ENCODE results near the gene C9orf153. TPM values are rescaled to one million over a fixed set of nuclear protein-coding genes. Genes with fewer than 3 reads are reported as not detected.

The C9orf153 gene
- total RNA-seq, 1 experiment from 2014 or later, result 0.17 TPM

GRCh38 chr9:86202338-86202882 is 57.0 kb downstream of the C9orf153 start:
- Histone ChIP-seq H4K5ac (ENCODE audit: insufficient read length, low read depth, low read length) (no peak overlapping the region), H4K8ac (replicated peaks; ENCODE audit: insufficient read length, low read depth, low read length) (no peak overlapping the region), H2BK15ac (ENCODE audit: low read depth, low read length) (no peak overlapping the region), H3K4me1 (ENCODE audit: insufficient read depth, low read length) (no peaks in the 10 kb centered on the region), H3K27me3 (ENCODE audit: insufficient read depth, low read length) (no peaks in the 10 kb centered on the region), H2BK120ac (ENCODE audit: low read depth, low read length, poor library complexity, severe bottlenecking) (no peak overlapping the region), H4K91ac (ENCODE audit: insufficient read length, low read depth, low read length) (no peak overlapping the region), H3K79me2 (ENCODE audit: insufficient read depth, low read length) (no peaks in the 10 kb centered on the region), H3T11ph (ENCODE audit: low read length) (no peak overlapping the region), H3K9ac (ENCODE audit: extremely low read depth, insufficient read length, low read length) (no peak overlapping the region), H3K14ac (ENCODE audit: insufficient read depth, low read length) (no peak overlapping the region), H3K79me1 (ENCODE audit: insufficient read depth, low read depth, low read length, poor library complexity, severe bottlenecking) (no peaks in the 10 kb centered on the region), H3K18ac (ENCODE audit: insufficient read length, low read depth, low read length) (no peak overlapping the region), H3K56ac (ENCODE audit: insufficient read length, low read depth, low read length) (no peak overlapping the region), H2BK12ac (ENCODE audit: insufficient read length, low read depth, low read length) (no peak overlapping the region), H4K20me1 (ENCODE audit: control insufficient read depth, insufficient read depth, insufficient read length) (no peaks in the 10 kb centered on the region), H3K4ac (ENCODE audit: low read depth, low read length) (no peak overlapping the region), H2AK5ac (ENCODE audit: insufficient read length, low read length) (no peak overlapping the region), H3K4me2 (ENCODE audit: insufficient read depth, insufficient read length, low read length) (no peak overlapping the region), H3K23me2 (ENCODE audit: insufficient read length, low read depth, low read length, poor library complexity, severe bottlenecking) (no peaks in the 10 kb centered on the region), H2BK5ac (ENCODE audit: insufficient read length, low read length) (no peak overlapping the region), H2BK20ac (ENCODE audit: low read depth, low read length, poor library complexity, severe bottlenecking) (no peak overlapping the region), H3K27ac (ENCODE audit: insufficient read length, low read depth, low read length) (no peak overlapping the region), H3K23ac (ENCODE audit: insufficient read length, low read depth, low read length) (no peak overlapping the region), H3K9me3 (ENCODE audit: control insufficient read depth, low read depth, low read length) (no peaks in the 10 kb centered on the region), H2AFZ (ENCODE audit: low read length) (no peak overlapping the region)
- no peak overlapping the region for H3K4me3 Mint-ChIP-seq
- no peak overlapping the region for H3K27ac Mint-ChIP-seq
- peak; percentile 49 for DNase-seq
- peak; percentile 94 for TF ChIP-seq CTCF (conservative IDR thresholded peaks at IDR 0.05)
- H3K36me3 Mint-ChIP-seq (ENCODE audit: insufficient read depth in 1 of 3, low read depth in 3 of 3), result no peaks in the 10 kb centered on the region
- H3K27me3 Mint-ChIP-seq (ENCODE audit: low read depth), result no peaks in the 10 kb centered on the region; the same call in 1 of the 2 replicates
- peaks cover 4 to 10% of the 10 kb centered on the region in 2 experiments; a peak in 3 of 4 replicates for H3K4me1 Mint-ChIP-seq
- WGBS (ENCODE audit: extremely low coverage, insufficient read length, low lambda C conversion rate), result no CpG with 5 or more reads among the region's 5 CpGs
- no peaks in the 10 kb centered on the region for H3K9me3 Mint-ChIP-seq

All from H9 (cell line).